ENCODE measurements around the gene ORM1. TPM values are rescaled to one million over a fixed set of nuclear protein-coding genes. Genes with fewer than 3 reads are reported as not detected.

ORM1 gene
- total and polyA plus RNA-seq, 2 donors (not counting 1 experiment from before 2014, with no cell fraction given), result not detected

DNA sequence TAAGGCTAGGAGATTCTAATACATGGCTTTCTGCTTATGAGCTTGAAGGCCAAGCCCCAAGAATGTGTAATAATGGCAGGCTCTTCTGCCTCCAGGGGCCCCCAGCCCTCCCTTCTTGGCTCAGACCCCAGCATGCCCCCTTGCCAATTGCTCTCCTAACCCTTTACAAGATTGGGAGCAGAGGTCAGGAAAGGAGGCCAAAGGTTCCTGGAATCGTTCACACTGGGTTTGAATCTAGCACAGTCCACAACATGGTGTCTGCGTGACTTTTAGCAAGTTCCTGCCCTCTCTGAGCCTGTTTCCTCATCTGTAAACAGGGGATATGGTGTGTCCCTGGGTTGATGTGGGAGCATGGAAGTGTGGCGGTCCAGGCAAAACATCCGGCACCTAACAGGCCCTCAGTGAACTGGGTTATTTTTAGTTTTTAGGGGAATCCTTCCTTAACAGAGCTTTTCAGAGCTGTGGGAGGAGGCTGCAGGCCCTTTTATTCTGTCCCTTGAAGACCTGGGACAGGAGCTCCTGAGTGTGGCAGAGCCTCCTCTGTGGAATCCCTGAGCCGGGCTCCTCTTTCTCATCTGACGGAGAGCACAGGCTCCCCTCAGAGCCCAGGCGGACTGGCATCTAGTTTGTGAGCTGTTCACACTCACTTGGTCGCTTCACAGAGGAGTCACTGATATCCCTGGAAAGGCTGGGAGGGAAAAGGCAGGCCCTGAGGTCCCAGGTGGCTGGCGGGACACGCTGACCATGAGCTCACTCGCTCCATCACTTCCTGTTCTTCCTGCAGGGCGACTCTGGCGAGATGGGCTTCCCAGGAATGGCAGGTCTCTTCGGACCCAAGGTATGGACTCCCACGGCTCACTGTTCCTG, 23.4 kb upstream of the ORM1 start:
- no peak for TF ChIP-seq EZH2 (IDR thresholded peaks at IDR 0.05; ENCODE audit: low read length, missing control alignments)
- TF ChIP-seq, protein P1, sequence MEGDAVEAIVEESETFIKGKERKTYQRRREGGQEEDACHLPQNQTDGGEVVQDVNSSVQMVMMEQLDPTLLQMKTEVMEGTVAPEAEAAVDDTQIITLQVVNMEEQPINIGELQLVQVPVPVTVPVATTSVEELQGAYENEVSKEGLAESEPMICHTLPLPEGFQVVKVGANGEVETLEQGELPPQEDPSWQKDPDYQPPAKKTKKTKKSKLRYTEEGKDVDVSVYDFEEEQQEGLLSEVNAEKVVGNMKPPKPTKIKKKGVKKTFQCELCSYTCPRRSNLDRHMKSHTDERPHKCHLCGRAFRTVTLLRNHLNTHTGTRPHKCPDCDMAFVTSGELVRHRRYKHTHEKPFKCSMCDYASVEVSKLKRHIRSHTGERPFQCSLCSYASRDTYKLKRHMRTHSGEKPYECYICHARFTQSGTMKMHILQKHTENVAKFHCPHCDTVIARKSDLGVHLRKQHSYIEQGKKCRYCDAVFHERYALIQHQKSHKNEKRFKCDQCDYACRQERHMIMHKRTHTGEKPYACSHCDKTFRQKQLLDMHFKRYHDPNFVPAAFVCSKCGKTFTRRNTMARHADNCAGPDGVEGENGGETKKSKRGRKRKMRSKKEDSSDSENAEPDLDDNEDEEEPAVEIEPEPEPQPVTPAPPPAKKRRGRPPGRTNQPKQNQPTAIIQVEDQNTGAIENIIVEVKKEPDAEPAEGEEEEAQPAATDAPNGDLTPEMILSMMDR (conservative IDR thresholded peaks at IDR 0.05 in 1 of 2, IDR thresholded peaks at IDR 0.05 in 1 of 2; ENCODE audit: low read depth in 1 of 2, low read length in 2 of 2), result no peak
- Histone ChIP-seq H3K4me3 (replicated peaks in 1 of 4; ENCODE audit: control extremely low read depth in 1 of 4, insufficient read depth in 1 of 4, low read depth in 3 of 4, low read length in 4 of 4) (no peak overlapping the region), H3K27ac (ENCODE audit: insufficient read depth, low read length) (no peak overlapping the region), H3K79me2 (ENCODE audit: control insufficient read depth, insufficient read depth, low read length) (no peaks in the 10 kb centered on the region), H3K9ac (ENCODE audit: insufficient read depth, low read length) (no peak overlapping the region), H3K4me2 (ENCODE audit: extremely low read depth, insufficient read depth, low read length) (no peak overlapping the region), H3K9me3 (ENCODE audit: control insufficient read depth, insufficient read depth, low read depth, low read length) (no peaks in the 10 kb centered on the region), H2AFZ (ENCODE audit: low read length) (no peak overlapping the region), H3K4me1 (ENCODE audit: control insufficient read depth, extremely low read depth, insufficient read depth, low read length) (no peaks in the 10 kb centered on the region), H4K20me1 (ENCODE audit: control insufficient read depth, extremely low read depth, insufficient read depth, low read length) (no peaks in the 10 kb centered on the region), H3K36me3 (ENCODE audit: control insufficient read depth, insufficient read depth, low read length) (no peaks in the 10 kb centered on the region), H3K27me3 (ENCODE audit: control insufficient read depth, insufficient read depth, low read length) (no peaks in the 10 kb centered on the region)
- no peak for DNase-seq (ENCODE audit: low read depth in 2 of 2)

DNA sequence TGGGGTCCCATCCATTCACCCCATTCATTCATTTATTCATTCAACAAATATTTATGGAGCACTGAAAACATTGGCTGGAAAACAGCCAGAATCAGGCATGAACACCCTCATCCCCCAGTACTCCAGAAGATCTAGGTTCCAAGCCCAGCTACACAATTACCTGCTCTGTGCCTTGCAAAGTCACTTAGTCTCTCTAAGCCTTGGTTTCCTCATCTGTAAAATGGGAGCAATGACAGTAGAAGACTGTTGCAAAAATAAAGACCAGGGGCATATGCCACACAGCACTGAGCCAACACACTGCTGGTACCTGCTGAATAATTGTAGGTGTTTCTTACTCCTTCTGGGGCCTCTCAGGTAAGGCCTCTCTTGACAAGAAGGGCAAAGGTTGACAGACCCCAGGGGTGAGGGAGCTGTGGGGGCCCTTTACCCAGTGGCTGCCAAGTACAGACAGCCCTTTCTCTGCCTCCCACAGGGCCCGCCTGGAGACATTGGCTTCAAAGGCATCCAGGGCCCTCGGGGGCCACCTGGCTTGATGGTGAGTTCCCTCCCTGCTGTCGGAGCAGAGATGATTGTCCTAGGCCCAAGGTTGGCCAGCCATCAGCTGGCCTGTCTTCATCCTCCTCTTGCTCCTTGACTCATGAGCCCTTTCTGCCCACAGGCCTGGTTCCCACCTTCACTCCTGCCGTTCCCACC, 22.6 kb upstream of the ORM1 start:
- Histone ChIP-seq H3K36me3 (ENCODE audit: control insufficient read depth, insufficient read depth, low read length) (no peaks in the 10 kb centered on the region), H4K20me1 (ENCODE audit: control insufficient read depth, extremely low read depth, insufficient read depth, low read length) (no peaks in the 10 kb centered on the region), H3K27ac (ENCODE audit: insufficient read depth, low read length) (no peak overlapping the region), H3K79me2 (ENCODE audit: control insufficient read depth, insufficient read depth, low read length) (no peaks in the 10 kb centered on the region), H3K4me1 (ENCODE audit: control insufficient read depth, extremely low read depth, insufficient read depth, low read length) (no peaks in the 10 kb centered on the region), H3K27me3 (ENCODE audit: control insufficient read depth, insufficient read depth, low read length) (no peaks in the 10 kb centered on the region), H3K9me3 (ENCODE audit: control insufficient read depth, insufficient read depth, low read depth, low read length) (no peaks in the 10 kb centered on the region), H3K4me3 (replicated peaks in 1 of 4; ENCODE audit: control extremely low read depth in 1 of 4, insufficient read depth in 1 of 4, low read depth in 3 of 4, low read length in 4 of 4) (no peak overlapping the region), H2AFZ (ENCODE audit: low read length) (no peak overlapping the region), H3K4me2 (ENCODE audit: extremely low read depth, insufficient read depth, low read length) (no peak overlapping the region), H3K9ac (ENCODE audit: insufficient read depth, low read length) (no peak overlapping the region)
- no peak for DNase-seq (ENCODE audit: low read depth in 2 of 2)
- no peak for TF ChIP-seq EZH2 (IDR thresholded peaks at IDR 0.05; ENCODE audit: low read length, missing control alignments)
- TF ChIP-seq, protein P1 (conservative IDR thresholded peaks at IDR 0.05 in 1 of 2, IDR thresholded peaks at IDR 0.05 in 1 of 2; ENCODE audit: low read depth in 1 of 2, low read length in 2 of 2), result no peak
